Glutamatergic neuron (in vitro differentiated cells): Measurements from ENCODE around the gene NOXRED1. TPM values are rescaled to one million over a fixed set of nuclear protein-coding genes. Genes with fewer than 3 reads are reported as not detected.

Experiments
- DNase-seq: peaks from one replicate; pipeline ENCODE4 v3.0.0; 2022
- H3K27ac Mint-ChIP-seq: one replicate; pipeline ENCODE4 v1.8.0; 2020; ENCODE audit warnings: mild to moderate bottlenecking, mixed read lengths, inconsistent platforms; ENCODE audit not compliant: unreplicated experiment
- H3K27me3 Mint-ChIP-seq: one replicate; pipeline ENCODE4 v1.8.0; 2020; ENCODE audit warnings: mild to moderate bottlenecking, moderate library complexity, mixed read lengths, inconsistent platforms; ENCODE audit not compliant: unreplicated experiment
- H3K36me3 Mint-ChIP-seq: one replicate; pipeline ENCODE4 v1.8.0; 2020; ENCODE audit warnings: mild to moderate bottlenecking, mixed read lengths, inconsistent platforms; ENCODE audit not compliant: unreplicated experiment
- H3K4me1 Mint-ChIP-seq: one replicate; pipeline ENCODE4 v1.8.0; 2020; ENCODE audit warnings: mild to moderate bottlenecking, low read depth, mixed read lengths, inconsistent platforms; ENCODE audit not compliant: unreplicated experiment
- H3K4me3 Mint-ChIP-seq: one replicate; pipeline ENCODE4 v1.8.0; 2020; ENCODE audit warnings: mild to moderate bottlenecking, mixed read lengths, inconsistent platforms; ENCODE audit not compliant: unreplicated experiment
- H3K9me3 Mint-ChIP-seq: one replicate; pipeline ENCODE4 v1.8.0; 2020; ENCODE audit warnings: mild to moderate bottlenecking, moderate library complexity, mixed read lengths, inconsistent platforms; ENCODE audit not compliant: unreplicated experiment
- total RNA-seq: library from RNA; stranded (reverse); fragmentation: NEBNext Ultra II Directional; extraction: Animal tissue kit (Norgen Biotek cat#: 25700); gene quantifications from one replicate; pipeline ENCODE4 v1.2.1, GENCODE V29; 2021; ENCODE audit not compliant: unreplicated experiment
- TF ChIP-seq, protein P1 (sequence below): fragments of 200-600 bp; sonication (generic); IDR thresholded peaks from one replicate; pipeline ENCODE4 v1.5.0; 2021; ENCODE audit not compliant: partially characterized antibody, unreplicated experiment

Gene NOXRED1
- total RNA-seq, 1 donor from 2014 or later: 0.69 TPM

DNA sequence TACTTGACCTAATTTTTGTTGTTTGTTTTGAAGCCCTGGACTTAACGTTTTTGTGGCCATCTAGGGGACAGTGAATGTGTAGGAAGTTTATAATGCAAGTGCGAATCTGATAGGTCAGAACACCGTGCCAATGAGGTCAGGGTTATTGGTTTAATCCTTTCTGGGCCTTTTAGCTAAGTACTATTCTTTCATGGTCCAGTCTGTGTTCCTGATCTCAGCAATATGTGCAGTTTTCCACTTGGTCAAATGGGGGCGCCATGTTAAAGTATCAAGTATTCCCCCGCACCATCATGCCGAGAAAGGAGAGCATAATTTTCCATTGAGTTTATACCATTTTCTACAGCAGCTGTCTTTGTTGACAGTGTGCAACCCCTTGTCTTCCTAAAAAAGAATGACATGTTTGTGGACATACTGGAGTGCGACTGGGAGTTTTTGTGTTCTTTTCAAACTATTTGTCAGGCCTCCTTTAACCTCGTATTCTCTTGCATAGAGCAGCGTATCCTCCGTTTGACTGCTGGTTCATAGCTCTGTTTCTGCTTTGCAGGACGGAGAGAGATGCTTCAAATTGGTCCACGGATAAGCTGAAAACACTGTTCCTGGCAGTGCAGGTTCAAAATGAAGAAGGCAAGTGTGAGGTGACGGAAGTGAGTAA lies 35.9 kb upstream of the NOXRED1 start:
- peaks cover 13% of the 10 kb centered on the region for H3K4me1 Mint-ChIP-seq
- H3K36me3 Mint-ChIP-seq: no peaks in the 10 kb centered on the region
- H3K4me3 Mint-ChIP-seq: peak overlapping the region; percentile 100
- H3K27ac Mint-ChIP-seq: peak overlapping the region; percentile 100
- TF ChIP-seq, protein P1, sequence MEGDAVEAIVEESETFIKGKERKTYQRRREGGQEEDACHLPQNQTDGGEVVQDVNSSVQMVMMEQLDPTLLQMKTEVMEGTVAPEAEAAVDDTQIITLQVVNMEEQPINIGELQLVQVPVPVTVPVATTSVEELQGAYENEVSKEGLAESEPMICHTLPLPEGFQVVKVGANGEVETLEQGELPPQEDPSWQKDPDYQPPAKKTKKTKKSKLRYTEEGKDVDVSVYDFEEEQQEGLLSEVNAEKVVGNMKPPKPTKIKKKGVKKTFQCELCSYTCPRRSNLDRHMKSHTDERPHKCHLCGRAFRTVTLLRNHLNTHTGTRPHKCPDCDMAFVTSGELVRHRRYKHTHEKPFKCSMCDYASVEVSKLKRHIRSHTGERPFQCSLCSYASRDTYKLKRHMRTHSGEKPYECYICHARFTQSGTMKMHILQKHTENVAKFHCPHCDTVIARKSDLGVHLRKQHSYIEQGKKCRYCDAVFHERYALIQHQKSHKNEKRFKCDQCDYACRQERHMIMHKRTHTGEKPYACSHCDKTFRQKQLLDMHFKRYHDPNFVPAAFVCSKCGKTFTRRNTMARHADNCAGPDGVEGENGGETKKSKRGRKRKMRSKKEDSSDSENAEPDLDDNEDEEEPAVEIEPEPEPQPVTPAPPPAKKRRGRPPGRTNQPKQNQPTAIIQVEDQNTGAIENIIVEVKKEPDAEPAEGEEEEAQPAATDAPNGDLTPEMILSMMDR: peak; percentile 71
- peaks cover 2% of the 10 kb centered on the region for H3K27me3 Mint-ChIP-seq
- peak; percentile 72 for DNase-seq
- H3K9me3 Mint-ChIP-seq: peaks cover 5% of the 10 kb centered on the region

DNA sequence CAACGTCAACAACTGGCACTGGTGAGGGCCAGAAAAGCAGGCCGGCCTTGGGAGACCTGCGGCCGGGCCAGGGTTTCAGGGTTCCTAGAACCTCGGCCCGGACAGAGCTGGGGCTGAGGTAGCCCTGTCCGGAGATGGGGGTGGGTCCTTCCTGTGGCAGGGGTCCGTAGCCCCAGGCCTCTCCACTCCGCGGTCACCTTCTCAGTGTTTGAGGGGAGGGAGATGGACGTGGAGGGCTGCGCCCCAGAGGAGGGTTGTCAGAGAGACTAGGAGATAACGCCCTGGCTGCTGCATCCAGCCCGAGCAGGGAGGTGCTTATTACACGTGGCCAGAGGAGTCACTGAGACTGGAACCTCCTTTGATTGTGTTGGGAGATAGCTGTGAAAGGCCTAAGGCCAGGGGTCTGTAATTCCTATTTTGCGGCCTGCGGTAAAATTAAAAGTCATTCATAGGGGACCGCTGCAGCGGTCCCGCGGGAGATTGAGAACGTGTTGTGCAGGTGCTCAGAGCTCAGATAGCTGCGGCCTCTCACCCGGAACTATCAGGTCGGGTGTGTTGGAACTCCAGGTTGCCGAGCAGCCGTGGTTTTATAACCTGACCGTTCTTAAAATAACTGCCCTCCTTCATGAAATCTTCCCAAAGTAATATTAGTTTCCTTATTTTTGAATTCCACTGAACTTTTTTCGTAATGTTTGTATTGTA lies 35.1 kb upstream of the NOXRED1 start:
- H3K4me1 Mint-ChIP-seq: peaks cover 13% of the 10 kb centered on the region
- H3K36me3 Mint-ChIP-seq: no peaks in the 10 kb centered on the region
- H3K27ac Mint-ChIP-seq: peak overlapping the region; percentile 100
- peak overlapping the region; percentile 100 for H3K4me3 Mint-ChIP-seq
- H3K27me3 Mint-ChIP-seq: peaks cover 2% of the 10 kb centered on the region
- TF ChIP-seq, protein P1: no peak
- H3K9me3 Mint-ChIP-seq: peaks cover 5% of the 10 kb centered on the region
- peak; percentile 62 for DNase-seq

DNA sequence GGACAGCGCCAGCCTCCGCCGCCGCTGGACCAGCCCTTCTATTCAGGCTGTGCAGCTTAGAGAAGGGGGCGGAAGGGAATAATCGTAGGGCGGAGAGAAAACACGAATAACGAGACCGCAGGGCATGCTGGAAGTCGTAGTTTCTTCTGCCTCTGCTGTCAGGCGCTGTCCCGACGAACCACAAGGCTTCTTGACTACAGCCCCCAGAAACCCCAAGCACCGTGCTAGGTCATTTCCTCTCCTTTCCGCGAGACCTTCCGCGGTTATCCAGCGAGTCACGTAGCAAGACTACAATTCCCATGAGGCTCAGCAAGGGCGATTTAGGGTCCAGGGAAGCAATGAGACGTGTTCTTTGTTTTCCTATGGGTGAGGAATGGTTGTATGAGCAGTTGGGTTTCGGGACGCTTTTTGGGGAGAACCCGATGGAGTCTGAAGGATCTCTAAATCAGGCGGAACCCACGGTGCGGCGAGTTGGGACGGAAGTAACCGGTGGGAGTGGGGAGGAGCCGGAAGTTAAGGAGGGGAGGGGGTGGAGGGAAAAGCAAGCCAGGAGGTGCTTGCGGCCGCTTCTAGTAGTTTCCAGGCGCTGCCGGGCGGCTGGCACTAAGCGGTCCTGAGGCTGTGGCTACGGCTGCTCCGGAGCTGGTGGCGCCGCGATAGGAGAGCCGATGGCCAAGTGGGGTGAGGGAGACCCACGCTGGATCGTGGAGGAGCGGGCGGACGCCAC lies 34.4 kb upstream of the NOXRED1 start, which contains the start of the genes AHSA1 and VIPAS39:
Gene AHSA1 (plus strand): TSS at position 572 of the 727 bp plus-strand sequence. CDS start 97 bp downstream, at position 669.
Gene VIPAS39 (minus strand): TSS at position 80 of the 727 bp plus-strand sequence. CDS start 3,499 bp downstream, outside the sequence.
- peaks cover 13% of the 10 kb centered on the region for H3K4me1 Mint-ChIP-seq

DNA sequence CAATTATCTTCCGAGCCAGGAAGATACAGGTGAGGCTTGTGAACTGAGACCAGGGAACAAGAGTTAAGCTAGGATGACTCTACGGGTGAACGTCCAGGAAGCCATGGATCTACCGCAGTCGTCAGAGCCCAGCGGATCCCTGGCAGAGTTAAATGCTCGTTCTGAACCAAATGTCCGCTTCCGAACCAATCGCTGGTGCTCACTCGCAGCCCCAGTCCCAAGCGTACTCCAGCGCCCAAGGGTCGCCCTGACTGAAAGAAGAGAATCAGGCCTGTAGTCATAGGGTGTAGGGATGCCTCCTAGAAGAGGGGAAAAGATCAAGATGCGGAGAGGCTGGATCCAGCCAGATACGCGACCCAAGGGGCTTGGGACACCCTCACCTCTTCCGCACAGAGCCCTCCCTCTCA lies 33.8 kb upstream of the NOXRED1 start:
- Mint-ChIP-seq H3K9me3 (peaks cover 5% of the 10 kb centered on the region), H3K27me3 (peaks cover 2% of the 10 kb centered on the region), H3K27ac (peak overlapping the region; percentile 100), H3K4me1 (peaks cover 13% of the 10 kb centered on the region), H3K4me3 (peak overlapping the region; percentile 100), H3K36me3 (no peaks in the 10 kb centered on the region)
- no peak for DNase-seq
- TF ChIP-seq, protein P1: no peak

More for the DNA sequence above, 34.4 kb upstream of the NOXRED1 start, which contains the start of the genes AHSA1 and VIPAS39:
- TF ChIP-seq, protein P1: no peak
- Mint-ChIP-seq H3K36me3 (no peaks in the 10 kb centered on the region), H3K27ac (peak within 1 kb of the TSS; percentile 100), H3K27me3 (peaks cover 2% of the 10 kb centered on the region), H3K9me3 (peaks cover 5% of the 10 kb centered on the region), H3K4me3 (peak within 1 kb of the TSS; percentile 100)
- DNase-seq: peak; percentile 88
